Endothelial cell of hepatic sinusoid (primary cell): ENCODE measurements around the gene LTA4H.
"Not testable (repeated sequence)": the region's sequence is repeated elsewhere in the genome, so short reads cannot be mapped to it uniquely, and the experiment has no call there.

ENCODE experiments used
- in situ Hi-C: cut with HindIII; loops from 2 replicates; pipeline ENCODE4 v1.10.0; 2017; ENCODE audit warnings: low sequenced_read_pairs

LTA4H gene

GRCh38 chr12:96035283-96036236 lies at the start of gene LTA4H:
Gene LTA4H, minus strand, starts transcription at chr12:96035587. Its CDS starts 68 bp downstream, at chr12:96035519.
- in situ Hi-C loops = loop anchor here (10.0 kb wide), 1 partner anchor 489 kb away; no protein-coding TSS in a partner anchor

- in situ Hi-C loops = no loop called here
Observed at GRCh38 chr12:96084624-96085023, 49.2 kb upstream of the LTA4H start.

DNA sequence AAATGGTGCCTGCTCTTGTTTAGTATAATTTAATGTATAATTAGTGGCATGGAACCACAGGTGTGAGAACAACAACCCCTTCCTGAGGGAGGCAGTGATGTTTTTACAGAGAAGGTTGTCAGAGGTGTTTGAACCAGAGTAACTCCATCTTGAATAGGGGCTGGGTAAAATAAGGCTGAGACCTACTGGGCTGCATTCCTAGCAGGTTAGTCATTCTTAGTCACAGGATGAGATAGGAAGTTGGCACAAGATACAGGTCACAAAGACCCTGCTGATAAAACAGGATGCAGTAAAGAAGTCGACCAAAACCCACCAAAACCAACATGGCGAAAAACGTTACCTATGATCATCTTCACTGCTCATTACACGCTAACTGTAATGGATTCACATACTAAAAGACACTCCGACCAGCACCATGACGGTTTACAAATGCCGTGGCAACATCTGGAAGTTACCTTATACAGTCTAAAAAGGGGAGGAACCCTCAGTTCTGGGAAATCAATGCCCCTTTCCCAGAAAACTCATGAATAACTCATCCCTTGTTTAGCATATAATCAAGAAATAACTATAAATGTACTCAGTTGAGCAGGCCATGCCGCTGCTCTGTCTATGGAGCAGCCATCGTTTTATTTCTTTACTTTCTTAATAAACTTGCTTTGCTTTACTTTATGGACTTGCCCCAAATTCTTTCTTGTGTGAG lies 47.8 kb upstream of the LTA4H start:
- in situ Hi-C loops = no loop called here

- in situ Hi-C loops = no loop called here
Observed at GRCh38 chr12:96081596-96081995, 46.2 kb upstream of the LTA4H start.

DNA sequence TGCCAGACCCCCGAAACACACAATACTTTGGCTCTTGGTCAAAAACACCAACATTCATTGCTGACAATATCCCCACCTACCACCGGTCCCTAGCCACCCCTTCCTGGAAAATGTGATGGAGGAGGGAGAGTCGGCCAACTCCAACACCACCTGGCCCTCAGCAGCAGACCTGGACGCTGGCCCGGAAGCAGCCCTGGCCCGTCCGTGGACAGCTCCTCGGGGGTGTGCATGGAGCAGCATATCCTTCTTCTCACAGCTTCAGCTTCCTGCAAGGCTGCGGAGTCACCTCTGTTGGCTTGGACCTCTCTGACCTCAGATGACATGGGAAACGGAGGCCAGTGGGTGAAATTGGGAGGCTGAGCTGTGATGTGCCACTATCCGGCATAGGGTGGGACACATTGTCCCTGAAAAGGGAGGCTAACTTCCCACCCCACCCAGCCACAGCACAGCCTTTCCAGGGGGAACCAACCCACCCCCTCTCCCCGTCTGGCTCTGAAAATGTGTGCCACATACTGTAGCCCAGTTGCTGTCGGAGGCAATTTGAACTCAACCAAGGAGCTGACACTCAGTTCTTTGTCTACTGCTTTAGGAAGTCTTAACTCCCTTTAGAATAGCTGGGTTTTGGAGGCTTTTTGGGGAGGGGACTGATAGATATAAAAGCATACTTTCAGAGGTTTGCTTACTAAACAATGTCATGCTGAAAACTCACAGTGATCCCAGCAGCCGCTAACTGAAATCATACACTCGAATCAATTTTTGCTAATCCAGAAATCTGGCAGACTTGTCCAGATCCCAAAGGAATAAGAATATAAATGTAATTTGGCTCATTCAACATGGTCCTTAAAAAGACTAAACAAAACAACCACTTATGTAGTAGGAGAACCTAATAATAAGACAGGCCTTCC lies 43.1 kb upstream of the LTA4H start:
- in situ Hi-C loops = no loop called here

GRCh38 chr12:96077081-96077480 lies 41.7 kb upstream of the LTA4H start:
- in situ Hi-C loops = no loop called here

- in situ Hi-C loops = no loop called here
Observed at GRCh38 chr12:96075560-96075959, 40.2 kb upstream of the LTA4H start.

DNA sequence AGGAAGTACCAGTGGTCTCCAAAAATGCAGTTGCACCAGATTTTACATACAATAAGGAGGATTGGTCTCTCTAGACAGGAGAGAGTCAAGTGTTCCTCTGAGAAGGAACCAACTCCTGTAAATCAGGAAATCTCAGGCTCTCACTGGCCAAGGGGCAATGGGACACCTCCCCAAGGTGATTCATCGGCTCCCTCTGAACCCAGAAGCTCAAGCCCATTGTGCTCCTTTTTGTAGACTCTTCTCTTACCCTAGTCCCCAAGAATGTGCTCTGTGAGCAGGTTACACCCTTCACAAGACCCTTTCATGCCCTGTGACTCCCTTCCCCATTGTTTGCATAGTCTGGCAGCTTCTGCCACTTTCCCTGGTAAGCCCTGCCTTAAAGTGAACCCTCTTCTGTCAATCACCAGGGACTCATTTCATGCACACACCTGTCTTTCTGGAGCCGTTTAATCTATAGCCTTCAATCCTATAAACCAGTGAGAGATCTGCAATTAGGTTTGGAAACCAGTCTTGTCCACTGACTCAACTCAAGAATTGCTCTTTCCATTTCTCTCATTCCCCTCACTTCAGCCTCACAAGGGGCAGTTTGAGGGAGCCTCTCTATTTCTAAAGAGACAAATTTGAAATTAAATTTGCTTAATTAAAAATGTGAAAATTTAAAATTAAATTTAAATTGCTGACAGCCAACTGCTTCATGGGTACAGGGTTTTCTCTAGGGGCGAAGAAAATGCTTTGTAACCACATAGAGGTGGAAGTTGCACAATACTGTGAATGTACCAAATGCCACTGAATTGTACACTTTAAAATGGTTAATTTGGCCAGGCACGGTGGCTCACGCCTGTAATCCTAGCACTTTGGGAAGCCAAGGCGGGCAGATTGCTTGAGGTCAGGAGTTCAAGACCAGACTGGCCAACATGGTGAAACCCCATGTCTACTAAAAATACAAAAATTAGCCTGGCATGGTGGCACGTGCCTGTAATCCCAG lies 38.3 kb upstream of the LTA4H start:
- in situ Hi-C loops = no loop called here

DNA sequence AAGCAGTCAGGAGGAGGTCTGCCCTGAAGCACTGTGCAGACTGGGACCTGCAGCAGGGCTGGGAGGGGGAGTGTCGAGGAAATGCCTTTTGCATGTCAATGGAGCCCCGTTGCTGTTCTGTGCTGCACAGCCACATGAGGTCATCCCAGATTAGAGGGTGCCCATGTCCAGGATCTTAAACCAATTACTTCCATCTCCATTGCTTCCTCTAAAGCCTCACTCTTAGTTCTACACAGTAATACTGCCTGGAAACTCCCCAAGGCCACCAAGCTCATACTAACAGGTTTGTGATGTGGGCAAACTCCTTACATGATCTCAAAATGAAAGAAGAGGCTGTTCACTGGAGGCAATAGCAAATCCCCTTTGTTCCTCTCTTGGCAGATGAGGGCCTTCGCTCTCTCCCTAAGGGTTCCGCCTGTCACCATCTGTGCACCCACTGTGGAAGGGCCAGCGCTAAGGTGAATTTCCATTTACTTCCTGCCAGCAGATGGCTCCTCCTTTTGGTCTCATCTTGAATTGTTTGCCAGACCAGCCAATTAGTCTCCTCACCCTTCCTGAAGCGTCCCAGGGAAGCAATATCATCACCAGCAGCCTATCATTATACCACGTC lies 35.4 kb upstream of the LTA4H start:
- in situ Hi-C loops = no loop called here

- in situ Hi-C loops = no loop called here
Observed at GRCh38 chr12:96069511-96070231, 34.3 kb upstream of the LTA4H start.

- in situ Hi-C loops = no loop called here
Observed at GRCh38 chr12:96068636-96069035, 33.2 kb upstream of the LTA4H start.

- in situ Hi-C loops = no loop called here
Observed at GRCh38 chr12:96068111-96068510, 32.7 kb upstream of the LTA4H start.

- in situ Hi-C loops = not testable (repeated sequence)
Observed at GRCh38 chr12:96065776-96066175, 30.4 kb upstream of the LTA4H start.

DNA sequence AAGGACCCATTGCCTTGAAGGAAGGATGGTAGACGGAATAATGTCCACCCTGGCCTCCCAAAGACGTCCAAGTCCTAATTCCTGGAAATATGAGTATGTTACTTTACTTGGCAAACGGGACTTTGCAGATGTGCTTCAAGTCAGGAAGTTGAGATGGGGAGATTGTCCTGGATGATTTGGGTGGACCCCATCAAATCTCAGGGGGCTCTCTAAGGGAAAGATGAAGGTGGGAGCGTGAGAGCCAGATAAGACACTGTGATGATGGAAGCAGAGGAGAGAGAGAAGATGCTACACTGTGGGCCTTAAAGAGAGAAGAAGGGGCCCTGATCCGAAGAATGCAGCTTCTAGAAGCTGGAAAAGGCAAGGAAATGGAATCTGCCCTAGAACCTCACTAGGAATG lies 29.6 kb upstream of the LTA4H start:
- in situ Hi-C loops = no loop called here

- in situ Hi-C loops = no loop called here
Observed at GRCh38 chr12:96064271-96064670, 28.9 kb upstream of the LTA4H start.

DNA sequence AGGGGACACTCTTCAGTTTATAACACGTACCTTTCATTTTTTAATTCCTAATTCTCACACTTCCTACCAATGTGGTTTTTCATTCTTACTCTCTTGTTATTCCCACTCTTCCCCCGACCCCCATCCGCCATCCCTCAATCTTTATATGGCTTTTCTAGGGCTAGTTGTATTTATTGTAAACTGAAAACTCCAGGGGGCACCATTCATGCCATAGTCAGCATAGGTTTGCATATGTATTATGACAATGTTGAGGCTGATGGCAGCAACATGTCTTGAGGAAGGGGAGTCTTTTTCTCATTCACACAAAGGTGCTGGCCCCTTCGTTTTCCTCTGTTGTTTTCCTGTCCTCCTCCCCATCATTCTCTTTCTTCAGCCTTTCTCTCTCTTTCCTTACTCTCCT lies 27.7 kb upstream of the LTA4H start:
- in situ Hi-C loops = no loop called here

DNA sequence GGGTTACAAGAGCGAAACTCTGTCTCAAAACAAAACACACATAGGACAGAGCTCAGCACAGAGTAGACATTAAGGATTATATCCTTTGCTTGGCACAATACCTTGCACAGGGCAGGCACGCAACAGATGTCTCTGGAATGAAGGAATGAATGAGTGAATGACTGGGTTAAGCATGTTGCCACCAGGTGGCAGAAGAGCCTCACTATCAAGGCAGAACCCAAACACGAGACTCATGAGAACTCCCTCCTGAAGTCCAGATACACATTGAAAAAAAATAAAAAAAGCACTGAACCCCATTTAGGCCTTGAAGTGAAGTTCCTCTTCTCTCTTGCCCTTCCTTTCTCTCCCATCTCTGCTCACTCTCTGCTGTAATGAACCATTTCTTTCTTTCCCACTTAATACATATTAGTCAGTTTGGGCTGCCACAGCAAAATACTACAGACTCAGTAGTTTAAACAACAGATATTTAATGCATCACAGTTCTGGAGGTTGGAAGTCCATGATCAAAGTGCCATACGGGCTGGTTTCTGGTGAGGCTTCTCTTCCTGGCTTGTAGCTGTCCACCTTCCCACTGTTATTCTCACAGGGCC lies 26.6 kb upstream of the LTA4H start:
- in situ Hi-C loops = no loop called here

DNA sequence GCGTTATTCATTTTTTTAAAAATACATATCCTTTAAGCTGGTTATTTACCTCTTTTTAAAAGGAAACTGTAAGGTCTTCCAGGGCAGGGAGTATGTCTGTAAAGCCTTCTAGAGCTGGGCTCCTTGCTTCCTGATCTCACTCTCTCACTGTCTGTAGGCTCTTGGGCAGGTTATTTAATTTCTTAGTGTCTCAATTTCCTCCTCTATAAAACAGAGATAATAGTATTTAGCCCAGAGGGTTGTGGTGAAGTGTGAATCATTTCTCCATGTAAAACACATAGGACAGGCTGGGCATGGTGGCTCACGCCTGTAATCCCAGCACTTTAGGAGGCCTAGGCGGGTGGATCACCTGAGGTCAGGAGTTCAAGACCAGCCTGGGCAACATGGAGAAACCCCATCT lies 25.9 kb upstream of the LTA4H start:
- in situ Hi-C loops = no loop called here
